ENCODE data around the gene C19orf33. TPM values are rescaled to one million over a fixed set of nuclear protein-coding genes. Genes with fewer than 3 reads are reported as not detected.

C19orf33 gene
- total and polyA plus RNA-seq, 9 of the 15 experiments (the other 6 are each of a cell fraction or from before 2014, with no cell fraction given) = 3.2 TPM; not detected in 8

GRCh38 chr19:38315657-38316476 is 11.8 kb downstream of the C19orf33 start, which contains the start of gene YIF1B (continued):
- TF ChIP-seq EP400 (IDR thresholded peaks at IDR 0.05) = peak; percentile 43; the same call in 1 of the 2 replicates
- peak; percentile 33 for TF ChIP-seq PRDM10 (IDR thresholded peaks at IDR 0.05; ENCODE audit: partially characterized antibody)
- no peak for TF ChIP-seq FOXA3 (CRISPR knock-in tag; conservative IDR thresholded peaks at IDR 0.05 in 1 of 2, IDR thresholded peaks at IDR 0.05 in 1 of 2)
- no peak for TF ChIP-seq NFE2L1 (tag; IDR thresholded peaks at IDR 0.05; ENCODE audit: borderline replicate concordance, low read depth)
- TF ChIP-seq DPF2 (IDR thresholded peaks at IDR 0.05) = peak; percentile 67
- peak in 1 of 2 experiments; percentile 44 for TF ChIP-seq E2F6 (IDR thresholded peaks at IDR 0.05; ENCODE audit: borderline replicate concordance in 1 of 2, extremely low read depth in 1 of 2, insufficient read depth in 1 of 2, insufficient read length in 1 of 2, low read depth in 1 of 2, low read length in 1 of 2, poor library complexity in 1 of 2, severe bottlenecking in 1 of 2)
- no peak for TF ChIP-seq FOXJ3 (CRISPR knock-in tag; IDR thresholded peaks at IDR 0.05)
- TF ChIP-seq POLR2AphosphoS5 (IDR thresholded peaks at IDR 0.05; ENCODE audit: control insufficient read depth, insufficient read depth, low read depth, low read length) = 0 out of 2 replicates have a peak, but pooled peaks have one; percentile 34
- TF ChIP-seq RFX7 (CRISPR knock-in tag; IDR thresholded peaks at IDR 0.05) = no peak
- TF ChIP-seq ZBTB7A (IDR thresholded peaks at IDR 0.05; ENCODE audit: borderline replicate concordance, control insufficient read depth, low read depth, low read length) = peak; percentile 83
- peak; percentile 89 for TF ChIP-seq ZNF407 (IDR thresholded peaks at IDR 0.05; ENCODE audit: low read depth)
- TF ChIP-seq BHLHE40 (IDR thresholded peaks at IDR 0.05; ENCODE audit: low read length) = peak; percentile 56

All from K562 (cell line).